Trophoblast cell (in vitro differentiated cells and primary cell): ENCODE measurements around the gene CDK1.

ENCODE experiments used
- DNase-seq, 2 donors: peaks; one replicate each; pipeline ENCODE4 v3.0.0-alpha.2; 2016
- H2AFZ ChIP-seq: 2 replicates; pipeline ENCODE4 v1.6.1; 2013; ENCODE audit warnings: low read length, moderate library complexity, mild to moderate bottlenecking; ENCODE audit not compliant: insufficient read depth, poor library complexity
- H2AK5ac ChIP-seq: 2 replicates; pipeline ENCODE4 v1.6.1; 2013; ENCODE audit warnings: mild to moderate bottlenecking, low read length
- H2BK120ac ChIP-seq: 2 replicates; pipeline ENCODE4 v1.6.1; 2013; ENCODE audit warnings: low read length, mild to moderate bottlenecking, moderate library complexity; ENCODE audit not compliant: insufficient read depth, poor library complexity
- H2BK12ac ChIP-seq: 2 replicates; pipeline ENCODE4 v1.6.1; 2013; ENCODE audit warnings: mild to moderate bottlenecking, low read length, moderate library complexity
- H2BK5ac ChIP-seq: 2 replicates; pipeline ENCODE4 v1.6.1; 2013; ENCODE audit warnings: low read length, low read depth, moderate library complexity, mild to moderate bottlenecking; ENCODE audit not compliant: poor library complexity
- H3K14ac ChIP-seq: 2 replicates; pipeline ENCODE4 v1.6.1; 2013; ENCODE audit warnings: mild to moderate bottlenecking, low read length
- H3K18ac ChIP-seq: 2 replicates; pipeline ENCODE4 v1.6.1; 2013; ENCODE audit warnings: mild to moderate bottlenecking, low read length
- H3K23ac ChIP-seq: 2 replicates; pipeline ENCODE4 v1.6.1; 2013; ENCODE audit warnings: low read length
- H3K27ac ChIP-seq: 2 replicates; pipeline ENCODE4 v1.5.1; 2013; ENCODE audit warnings: low read depth, mild to moderate bottlenecking, inconsistent platforms, low read length, moderate library complexity
- H3K27me3 ChIP-seq: 2 replicates; pipeline ENCODE4 v1.6.1; 2013; ENCODE audit warnings: inconsistent platforms, mild to moderate bottlenecking, low read length, moderate library complexity; ENCODE audit not compliant: insufficient read depth
- H3K36me3 ChIP-seq, 2 experiments: 1 replicate in 1 of 2; 2 replicates in 1 of 2; pipeline ENCODE4 v1.6.1; 2013; ENCODE audit warnings: low read length in 2 of 2, mild to moderate bottlenecking in 2 of 2, moderate library complexity in 1 of 2; ENCODE audit not compliant: insufficient read depth in 2 of 2, control insufficient read depth in 1 of 2
- H3K4ac ChIP-seq: 2 replicates; pipeline ENCODE4 v1.6.1; 2013; ENCODE audit warnings: low read depth, mild to moderate bottlenecking, low read length, moderate library complexity
- H3K4me1 ChIP-seq, 2 experiments: 1 replicate in 1 of 2; 2 replicates in 1 of 2; pipeline ENCODE4 v1.6.1; 2013; ENCODE audit warnings: low read length in 2 of 2, mild to moderate bottlenecking in 2 of 2, moderate library complexity in 1 of 2; ENCODE audit not compliant: insufficient read depth in 2 of 2, control insufficient read depth in 1 of 2
- H3K4me2 ChIP-seq: 2 replicates; pipeline ENCODE4 v1.6.1; 2013; ENCODE audit warnings: inconsistent platforms, mild to moderate bottlenecking, low read length, moderate library complexity
- H3K4me3 ChIP-seq: 2 replicates; pipeline ENCODE4 v1.5.1; 2013; ENCODE audit warnings: mild to moderate bottlenecking, low read depth, low read length, inconsistent platforms
- H3K79me1 ChIP-seq: one replicate; pipeline ENCODE4 v1.6.1; 2013; ENCODE audit warnings: low read length
- H3K79me2 ChIP-seq: 2 replicates; pipeline ENCODE4 v1.6.1; 2013; ENCODE audit warnings: low read length, mild to moderate bottlenecking; ENCODE audit not compliant: control insufficient read depth, insufficient read depth, poor library complexity
- H3K9ac ChIP-seq: 2 replicates; pipeline ENCODE4 v1.6.1; 2013; ENCODE audit warnings: mild to moderate bottlenecking, low read length
- H3K9me3 ChIP-seq: 2 replicates; pipeline ENCODE4 v1.6.1; 2013; ENCODE audit warnings: low read depth, mild to moderate bottlenecking, control low read depth, inconsistent platforms, low read length; ENCODE audit not compliant: insufficient read depth
- H4K12ac ChIP-seq: 2 replicates; pipeline ENCODE4 v1.6.1; 2013; ENCODE audit warnings: low read depth, mild to moderate bottlenecking, low read length, moderate library complexity
- H4K8ac ChIP-seq: 2 replicates; pipeline ENCODE4 v1.6.1; 2013; ENCODE audit warnings: low read depth, mild to moderate bottlenecking, low read length, moderate library complexity
- H4K91ac ChIP-seq: one replicate; pipeline ENCODE4 v1.6.1; 2013; ENCODE audit warnings: low read depth, mild to moderate bottlenecking, low read length, moderate library complexity
- WGBS: extraction: QIAGEN DNeasy Blood & Tissue Kit; methylation state at CpG from one replicate; pipeline ENCODE4 v1.1.7; 2013; ENCODE audit warnings: missing lambda C conversion rate; ENCODE audit not compliant: insufficient read length, insufficient coverage; ENCODE audit errors: extremely low coverage; 5-methylcytosine and 5-hydroxymethylcytosine counted together

CDK1 gene

GRCh38 chr10:60784641-60785040, 6.4 kb downstream of the CDK1 start:
- H2AFZ ChIP-seq, result no peak overlapping the region
- WGBS, result no CpG with 5 or more reads among the region's 3 CpGs
- H3K36me3 ChIP-seq, result peaks cover 3% of the 10 kb centered on the region in 2 experiments
- H2BK120ac ChIP-seq, result no peak overlapping the region
- no peak overlapping the region for H3K23ac ChIP-seq
- peak in 1 of 2 donors; percentile 5 for DNase-seq
- H3K27me3 ChIP-seq, result no peaks in the 10 kb centered on the region
- no peak overlapping the region for H3K4me2 ChIP-seq
- peak overlapping the region; percentile 14 for H3K4ac ChIP-seq
- no peak overlapping the region for H2BK5ac ChIP-seq
- no peak overlapping the region for H3K27ac ChIP-seq
- no peak overlapping the region for H4K8ac ChIP-seq
- no peak overlapping the region for H3K4me3 ChIP-seq
- no peak overlapping the region for H3K14ac ChIP-seq
- no peaks in the 10 kb centered on the region for H3K9me3 ChIP-seq
- H3K9ac ChIP-seq, result no peak overlapping the region
- no peaks in the 10 kb centered on the region for H3K79me1 ChIP-seq
- no peak overlapping the region for H4K12ac ChIP-seq
- no peak overlapping the region for H4K91ac ChIP-seq
- no peak overlapping the region for H3K18ac ChIP-seq
- no peak overlapping the region for H2AK5ac ChIP-seq
- H3K79me2 ChIP-seq, result peaks cover 2% of the 10 kb centered on the region
- no peaks in the 10 kb centered on the region for H3K4me1 ChIP-seq
- H2BK12ac ChIP-seq, result no peak overlapping the region

GRCh38 chr10:60788544-60788943, 10.3 kb downstream of the CDK1 start:
- no peak overlapping the region for H3K9ac ChIP-seq
- DNase-seq, result no peak
- H3K79me2 ChIP-seq, result no peaks in the 10 kb centered on the region
- H3K14ac ChIP-seq, result no peak overlapping the region
- no peak overlapping the region for H4K8ac ChIP-seq
- H3K4me1 ChIP-seq, result no peaks in the 10 kb centered on the region
- no peak overlapping the region for H3K18ac ChIP-seq
- H3K27ac ChIP-seq, result no peak overlapping the region
- H4K91ac ChIP-seq, result no peak overlapping the region
- no peak overlapping the region for H3K4ac ChIP-seq
- H2AFZ ChIP-seq, result no peak overlapping the region
- H3K23ac ChIP-seq, result no peak overlapping the region
- no peak overlapping the region for H2BK5ac ChIP-seq
- H3K9me3 ChIP-seq, result no peaks in the 10 kb centered on the region
- no peak overlapping the region for H2AK5ac ChIP-seq
- H3K36me3 ChIP-seq, result peaks cover 5 to 7% of the 10 kb centered on the region in 2 experiments
- no peak overlapping the region for H2BK12ac ChIP-seq
- no peak overlapping the region for H4K12ac ChIP-seq
- H3K4me2 ChIP-seq, result no peak overlapping the region
- H3K79me1 ChIP-seq, result no peaks in the 10 kb centered on the region
- no peak overlapping the region for H2BK120ac ChIP-seq
- no peaks in the 10 kb centered on the region for H3K27me3 ChIP-seq
- H3K4me3 ChIP-seq, result no peak overlapping the region

- Histone ChIP-seq H2AFZ (no peak overlapping the region), H3K4me1 (no peaks in the 10 kb centered on the region), H2BK5ac (no peak overlapping the region), H4K8ac (no peak overlapping the region), H3K79me1 (no peaks in the 10 kb centered on the region), H3K4me3 (no peak overlapping the region), H2AK5ac (no peak overlapping the region), H3K36me3 (peaks cover 4% of the 10 kb centered on the region in 2 experiments), H3K4me2 (no peak overlapping the region), H3K27me3 (no peaks in the 10 kb centered on the region), H3K4ac (no peak overlapping the region), H3K27ac (no peak overlapping the region), H3K23ac (no peak overlapping the region), H3K9ac (no peak overlapping the region), H2BK12ac (no peak overlapping the region), H4K91ac (no peak overlapping the region), H2BK120ac (no peak overlapping the region), H3K14ac (no peak overlapping the region), H3K18ac (no peak overlapping the region), H4K12ac (no peak overlapping the region), H3K79me2 (no peaks in the 10 kb centered on the region), H3K9me3 (no peaks in the 10 kb centered on the region)
- WGBS, result no CpG with 5 or more reads among the region's 4 CpGs
- DNase-seq, result no peak
Observed at GRCh38 chr10:60789340-60789739, 11.1 kb downstream of the CDK1 start.

- H2BK12ac ChIP-seq, result no peak overlapping the region
- H4K12ac ChIP-seq, result no peak overlapping the region
- no peak overlapping the region for H3K14ac ChIP-seq
- no peak overlapping the region for H3K23ac ChIP-seq
- H3K9ac ChIP-seq, result no peak overlapping the region
- H3K18ac ChIP-seq, result no peak overlapping the region
- H3K4me2 ChIP-seq, result no peak overlapping the region
- H3K79me2 ChIP-seq, result no peaks in the 10 kb centered on the region
- no CpG with 5 or more reads among the region's 4 CpGs for WGBS
- H3K27me3 ChIP-seq, result no peaks in the 10 kb centered on the region
- H2AK5ac ChIP-seq, result no peak overlapping the region
- no peaks in the 10 kb centered on the region for H3K79me1 ChIP-seq
- H2BK120ac ChIP-seq, result no peak overlapping the region
- no peak overlapping the region for H3K4me3 ChIP-seq
- H3K9me3 ChIP-seq, result no peaks in the 10 kb centered on the region
- H3K4ac ChIP-seq, result no peak overlapping the region
- no peak overlapping the region for H3K27ac ChIP-seq
- H2AFZ ChIP-seq, result no peak overlapping the region
- H4K8ac ChIP-seq, result no peak overlapping the region
- H2BK5ac ChIP-seq, result no peak overlapping the region
- peaks cover 6% of the 10 kb centered on the region in 2 experiments for H3K36me3 ChIP-seq
- no peaks in the 10 kb centered on the region for H3K4me1 ChIP-seq
- no peak overlapping the region for H4K91ac ChIP-seq
- no peak for DNase-seq
Observed at GRCh38 chr10:60794953-60795352, 16.7 kb downstream of the CDK1 start.
